SW480 (cell line): ENCODE data around the gene PHF21B.
A peak's percentile ranks its signal among the peaks of the same experiment; 100 is the strongest.
"Not testable (repeated sequence)": the region's sequence is repeated elsewhere in the genome, so short reads cannot be mapped to it uniquely, and the experiment has no call there.

Experiments
- DNase-seq: peaks from one replicate; pipeline ENCODE4 v3.0.0-alpha.2; 2016; ENCODE audit warnings: low spot score

Gene PHF21B

GRCh38 chr22:44871782-44872181 lies 138.0 kb downstream of the PHF21B start:
- DNase-seq, result no peak

- peak; percentile 57 for DNase-seq
Measured at GRCh38 chr22:44870021-44870420, 139.8 kb downstream of the PHF21B start.

- no peak for DNase-seq
Measured at GRCh38 chr22:44869196-44869595, 140.6 kb downstream of the PHF21B start.

- no peak for DNase-seq
Measured at GRCh38 chr22:44865193-44866057, 144.4 kb downstream of the PHF21B start.

GRCh38 chr22:44862981-44863860 lies 146.6 kb downstream of the PHF21B start:
- DNase-seq, result no peak

- no peak for DNase-seq
Measured at GRCh38 chr22:44862281-44862680, 147.5 kb downstream of the PHF21B start.

GRCh38 chr22:44861245-44861644 lies 148.6 kb downstream of the PHF21B start:
- no peak for DNase-seq

GRCh38 chr22:44860311-44860710 lies 149.5 kb downstream of the PHF21B start:
- DNase-seq, result no peak

GRCh38 chr22:44859641-44860040 lies 150.2 kb downstream of the PHF21B start:
- DNase-seq, result no peak

- not testable (repeated sequence) for DNase-seq
Measured at GRCh38 chr22:44858819-44859218, 151.0 kb downstream of the PHF21B start.

GRCh38 chr22:44855855-44856254 lies 153.9 kb downstream of the PHF21B start:
- DNase-seq, result no peak

- DNase-seq, result not testable (repeated sequence)
Measured at GRCh38 chr22:44854641-44855040, 155.2 kb downstream of the PHF21B start.

GRCh38 chr22:44850946-44851345 lies 158.9 kb downstream of the PHF21B start:
- no peak for DNase-seq

GRCh38 chr22:44848791-44849420 lies 160.9 kb downstream of the PHF21B start:
- DNase-seq, result no peak

- no peak for DNase-seq
Measured at GRCh38 chr22:44848296-44848741, 161.5 kb downstream of the PHF21B start.

- no peak for DNase-seq
Measured at GRCh38 chr22:44847892-44848291, 161.9 kb downstream of the PHF21B start.

- DNase-seq, result no peak
Measured at GRCh38 chr22:44847380-44847779, 162.4 kb downstream of the PHF21B start.

GRCh38 chr22:44846726-44847275 lies 163.0 kb downstream of the PHF21B start:
- DNase-seq, result no peak

- DNase-seq, result no peak
Measured at GRCh38 chr22:44845796-44846720, 163.7 kb downstream of the PHF21B start.

- no peak for DNase-seq
Measured at GRCh38 chr22:44845191-44845590, 164.6 kb downstream of the PHF21B start.

GRCh38 chr22:44842417-44842816 lies 167.4 kb downstream of the PHF21B start:
- no peak for DNase-seq
